ENCODE results near the gene TRMT61A. TPM values are rescaled to one million over a fixed set of nuclear protein-coding genes. Genes with fewer than 3 reads are reported as not detected.

Gene TRMT61A
- total RNA-seq, 1 experiment from 2014 or later, result 22.5 TPM

GRCh38 chr14:103485504-103485903, 43.5 kb upstream of the TRMT61A start:
- H3K27ac ChIP-seq, result no peak overlapping the region

GRCh38 chr14:103488071-103488470, 40.9 kb upstream of the TRMT61A start:
- BruUV-seq (replicated peaks), result no TSS peak
- no peaks in the 10 kb centered on the region for H3K79me2 ChIP-seq (ENCODE audit: low read depth)
- H3K9me2 ChIP-seq (ENCODE audit: insufficient read depth), result no peaks in the 10 kb centered on the region
- no peak for TF ChIP-seq CTCF (conservative IDR thresholded peaks at IDR 0.05)
- no peak for TF ChIP-seq EZH2 (IDR thresholded peaks at IDR 0.05; ENCODE audit: low read depth)
- H3F3A ChIP-seq (ENCODE audit: insufficient read depth, low read depth), result peaks cover 38% of the 10 kb centered on the region
- intact Hi-C loops (cut with micrococcal nuclease; ENCODE audit: unreplicated experiment), result no loop called here
- no peaks in the 10 kb centered on the region for H3K9me3 ChIP-seq (ENCODE audit: insufficient read depth, low read depth)
- POLR2A ChIA-PET (ENCODE audit: unreplicated experiment), result no interaction called here
- no peak overlapping the region for H3K4me2 ChIP-seq
- CTCF ChIA-PET, result no interaction called here
- H3K27ac ChIP-seq, result no peak overlapping the region
- no peak overlapping the region for H2AFZ ChIP-seq
- H4K20me1 ChIP-seq (ENCODE audit: insufficient read depth), result peaks cover 23% of the 10 kb centered on the region
- no peaks in the 10 kb centered on the region for H3K4me1 ChIP-seq (replicated peaks; ENCODE audit: insufficient read depth)
- no peak overlapping the region for H3K4me3 ChIP-seq
- DNase-seq, result no peak
- peaks cover 55% of the 10 kb centered on the region for H3K36me3 ChIP-seq (ENCODE audit: low read depth)
- H3K27me3 ChIP-seq (ENCODE audit: insufficient read depth, low read depth), result no peaks in the 10 kb centered on the region

More at GRCh38 chr14:103485504-103485903, 43.5 kb upstream of the TRMT61A start:
- Histone ChIP-seq H3K4me3 (no peak overlapping the region), H3K9me3 (ENCODE audit: insufficient read depth, low read depth) (no peaks in the 10 kb centered on the region), H3K27me3 (ENCODE audit: insufficient read depth, low read depth) (no peaks in the 10 kb centered on the region), H2AFZ (no peak overlapping the region), H3K36me3 (ENCODE audit: low read depth) (peaks cover 53% of the 10 kb centered on the region), H3K79me2 (ENCODE audit: low read depth) (no peaks in the 10 kb centered on the region), H3F3A (ENCODE audit: insufficient read depth, low read depth) (peaks cover 43% of the 10 kb centered on the region), H3K4me1 (replicated peaks; ENCODE audit: insufficient read depth) (no peaks in the 10 kb centered on the region), H4K20me1 (ENCODE audit: insufficient read depth) (peaks cover 27% of the 10 kb centered on the region), H3K9me2 (ENCODE audit: insufficient read depth) (no peaks in the 10 kb centered on the region), H3K4me2 (no peak overlapping the region)
- intact Hi-C loops (cut with micrococcal nuclease; ENCODE audit: unreplicated experiment), result no loop called here
- no peak for TF ChIP-seq EZH2 (IDR thresholded peaks at IDR 0.05; ENCODE audit: low read depth)
- POLR2A ChIA-PET (ENCODE audit: unreplicated experiment), result no interaction called here
- no peak for DNase-seq
- no TSS peak for BruUV-seq (replicated peaks)
- CTCF ChIA-PET, result interaction anchor here (0.7 kb wide), 1 partner anchor 37 kb away, joined by 7 read pairs; no protein-coding TSS in a partner anchor

- Histone ChIP-seq H3K9me2 (ENCODE audit: insufficient read depth) (no peaks in the 10 kb centered on the region), H4K20me1 (ENCODE audit: insufficient read depth) (peaks cover 19% of the 10 kb centered on the region), H3K9me3 (ENCODE audit: insufficient read depth, low read depth) (no peaks in the 10 kb centered on the region), H2AFZ (no peak overlapping the region), H3K4me1 (replicated peaks; ENCODE audit: insufficient read depth) (no peaks in the 10 kb centered on the region), H3F3A (ENCODE audit: insufficient read depth, low read depth) (peaks cover 37% of the 10 kb centered on the region), H3K27me3 (ENCODE audit: insufficient read depth, low read depth) (no peaks in the 10 kb centered on the region), H3K36me3 (ENCODE audit: low read depth) (peaks cover 48% of the 10 kb centered on the region), H3K4me2 (no peak overlapping the region), H3K79me2 (ENCODE audit: low read depth) (no peaks in the 10 kb centered on the region), H3K4me3 (no peak overlapping the region), H3K27ac (no peak overlapping the region)
- BruUV-seq (replicated peaks), result no TSS peak
- intact Hi-C loops (cut with micrococcal nuclease; ENCODE audit: unreplicated experiment), result no loop called here
- TF ChIP-seq CTCF (conservative IDR thresholded peaks at IDR 0.05) (no peak), EZH2 (IDR thresholded peaks at IDR 0.05; ENCODE audit: low read depth) (no peak)
- CTCF ChIA-PET, result interaction anchor here (0.6 to 0.9 kb wide), 2 partner anchors 99 to 718 kb away, joined by 3 read pairs; no protein-coding TSS in a partner anchor
- no peak for DNase-seq
- POLR2A ChIA-PET (ENCODE audit: unreplicated experiment), result interaction anchor here (0.6 kb wide), 1 partner anchor 8 kb away, joined by 3 read pairs; no protein-coding TSS in a partner anchor
Measured at GRCh38 chr14:103488960-103489359, 40.0 kb upstream of the TRMT61A start.

- intact Hi-C loops (cut with micrococcal nuclease; ENCODE audit: unreplicated experiment), result no loop called here
- no peak overlapping the region for H2AFZ ChIP-seq
- no peaks in the 10 kb centered on the region for H3K4me1 ChIP-seq (replicated peaks; ENCODE audit: insufficient read depth)
- H3K79me2 ChIP-seq (ENCODE audit: low read depth), result no peaks in the 10 kb centered on the region
- H3F3A ChIP-seq (ENCODE audit: insufficient read depth, low read depth), result peaks cover 38% of the 10 kb centered on the region
- DNase-seq, result no peak
- POLR2A ChIA-PET (ENCODE audit: unreplicated experiment), result no interaction called here
- no peak overlapping the region for H3K4me2 ChIP-seq
- no TSS peak for BruUV-seq (replicated peaks)
- no peaks in the 10 kb centered on the region for H3K9me3 ChIP-seq (ENCODE audit: insufficient read depth, low read depth)
- H3K27ac ChIP-seq, result no peak overlapping the region
- peaks cover 19% of the 10 kb centered on the region for H4K20me1 ChIP-seq (ENCODE audit: insufficient read depth)
- CTCF ChIA-PET, result interaction anchor here (0.9 kb wide), 1 partner anchor 99 kb away, joined by 3 read pairs; no protein-coding TSS in a partner anchor
- TF ChIP-seq EZH2 (IDR thresholded peaks at IDR 0.05; ENCODE audit: low read depth) (no peak), CTCF (conservative IDR thresholded peaks at IDR 0.05) (no peak)
- peaks cover 42% of the 10 kb centered on the region for H3K36me3 ChIP-seq (ENCODE audit: low read depth)
- H3K9me2 ChIP-seq (ENCODE audit: insufficient read depth), result no peaks in the 10 kb centered on the region
- H3K27me3 ChIP-seq (ENCODE audit: insufficient read depth, low read depth), result no peaks in the 10 kb centered on the region
- no peak overlapping the region for H3K4me3 ChIP-seq
Measured at GRCh38 chr14:103489621-103490020, 39.4 kb upstream of the TRMT61A start.
